GM12891 (cell line): ENCODE data around the gene INSR.

Experiments
- POLR2A ChIP-seq: IDR thresholded peaks from 2 replicates; pipeline ENCODE4 v1.6.1; 2011; ENCODE audit warnings: low read depth, low read length, control low read depth
- POLR2AphosphoS5 ChIP-seq: IDR thresholded peaks from 2 replicates; pipeline ENCODE4 v1.6.1; 2011; ENCODE audit warnings: low read depth, low read length, control low read depth
- SPI1 ChIP-seq: IDR thresholded peaks from 2 replicates; pipeline ENCODE4 v1.6.1; 2011; ENCODE audit warnings: low read depth, low read length, control low read depth
- TAF1 ChIP-seq: IDR thresholded peaks from 2 replicates; pipeline ENCODE4 v1.6.1; 2011; ENCODE audit warnings: low read depth, low read length, control low read depth

DNA sequence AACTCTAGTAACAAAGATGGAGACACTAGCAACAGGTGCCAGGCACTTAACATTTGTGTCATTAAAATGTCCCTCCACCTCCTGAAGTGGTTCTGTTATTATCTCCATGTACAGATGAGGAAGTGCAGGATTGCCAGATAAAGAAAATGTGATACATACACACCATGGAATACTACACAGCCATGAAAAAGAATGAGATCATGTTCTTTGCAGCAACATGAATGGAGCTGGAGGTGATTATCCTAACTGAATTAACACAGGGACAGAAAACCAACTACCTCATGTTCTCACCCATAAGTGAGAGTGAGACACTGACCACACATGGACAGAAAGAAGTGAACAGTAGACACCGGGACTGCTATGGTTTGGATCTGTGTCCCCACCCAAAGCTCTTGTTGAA is 164.2 kb downstream of the INSR start:
- no peak for TF ChIP-seq POLR2AphosphoS5
- TF ChIP-seq TAF1 = no peak
- TF ChIP-seq SPI1 = no peak
- TF ChIP-seq POLR2A = no peak
